ENCODE results near the gene IRF4.

IRF4 gene

GRCh38 chr6:410555-411395 lies 19.2 kb downstream of the IRF4 start:
- DNase-seq (ENCODE audit: low read depth, low spot score) = no peak
- Histone ChIP-seq H3K4me1 (ENCODE audit: insufficient read depth, insufficient read length) (no peaks in the 10 kb centered on the region), H3K4me3 (ENCODE audit: insufficient read length, low read depth) (no peak overlapping the region), H3K9ac (ENCODE audit: insufficient read length, low read depth) (no peak overlapping the region), H3K27me3 (ENCODE audit: insufficient read depth, insufficient read length) (no peaks in the 10 kb centered on the region), H3K9me3 (ENCODE audit: insufficient read depth, low read length) (peaks cover 9% of the 10 kb centered on the region; the same call in 1 of the 2 replicates), H3K36me3 (ENCODE audit: insufficient read depth, insufficient read length, low read length) (peaks cover 31% of the 10 kb centered on the region)
- TF ChIP-seq ZNF274 (IDR thresholded peaks at IDR 0.05; ENCODE audit: low read depth, low read length) (no peak), YY1 (IDR thresholded peaks at IDR 0.05; ENCODE audit: insufficient read depth, insufficient read length) (no peak), SUZ12 (IDR thresholded peaks at IDR 0.05; ENCODE audit: extremely low read depth, insufficient read depth, insufficient read length) (no peak)

DNA sequence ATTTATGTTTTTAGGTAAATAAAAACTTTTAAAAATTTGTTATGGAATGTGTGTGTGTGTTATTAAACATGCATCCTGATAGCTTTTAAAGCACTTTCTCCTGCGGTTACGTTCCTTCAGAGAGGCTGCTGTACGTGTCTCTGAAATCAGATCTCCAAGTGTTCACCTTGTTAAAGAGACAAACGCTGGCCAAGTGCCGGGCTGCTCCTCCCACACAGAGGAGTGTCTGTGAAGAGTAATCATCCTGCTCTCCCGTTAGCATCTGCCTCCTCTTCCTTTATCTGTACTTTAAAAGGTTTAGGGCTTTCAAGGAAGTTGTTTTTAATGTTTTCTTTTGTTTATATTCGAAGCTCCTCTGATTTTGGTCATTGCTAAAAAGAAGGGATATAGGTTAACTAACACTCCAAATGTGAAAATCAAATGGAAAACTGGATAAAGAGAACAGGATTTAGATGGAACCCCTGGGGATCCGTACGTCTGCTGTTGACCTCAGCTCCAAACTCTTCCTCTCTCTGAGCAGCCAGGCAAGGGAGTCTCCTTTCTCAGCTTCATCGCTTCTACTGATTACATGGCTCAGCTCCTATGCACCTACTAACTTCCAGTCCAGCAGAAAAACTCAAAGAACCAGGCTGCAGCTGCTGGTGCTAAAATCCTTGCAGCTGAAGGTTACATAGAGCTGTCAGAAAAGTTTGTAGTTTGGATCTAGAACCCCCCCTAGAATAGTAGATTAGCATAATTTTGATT lies 20.0 kb downstream of the IRF4 start:
- H3K4me3 ChIP-seq (ENCODE audit: insufficient read length, low read depth) = no peak overlapping the region
- H3K4me1 ChIP-seq (ENCODE audit: insufficient read depth, insufficient read length) = no peaks in the 10 kb centered on the region
- H3K27me3 ChIP-seq (ENCODE audit: insufficient read depth, insufficient read length) = no peaks in the 10 kb centered on the region
- H3K9me3 ChIP-seq (ENCODE audit: insufficient read depth, low read length) = peaks cover 9% of the 10 kb centered on the region; the same call in 1 of the 2 replicates
- no peak for TF ChIP-seq YY1 (IDR thresholded peaks at IDR 0.05; ENCODE audit: insufficient read depth, insufficient read length)
- TF ChIP-seq SUZ12 (IDR thresholded peaks at IDR 0.05; ENCODE audit: extremely low read depth, insufficient read depth, insufficient read length) = no peak
- no peak for TF ChIP-seq ZNF274 (IDR thresholded peaks at IDR 0.05; ENCODE audit: low read depth, low read length)
- no peak for DNase-seq (ENCODE audit: low read depth, low spot score)
- peaks cover 31% of the 10 kb centered on the region for H3K36me3 ChIP-seq (ENCODE audit: insufficient read depth, insufficient read length, low read length)
- H3K9ac ChIP-seq (ENCODE audit: insufficient read length, low read depth) = no peak overlapping the region

- TF ChIP-seq SUZ12 (IDR thresholded peaks at IDR 0.05; ENCODE audit: extremely low read depth, insufficient read depth, insufficient read length) = no peak
- Histone ChIP-seq H3K4me1 (ENCODE audit: insufficient read depth, insufficient read length) (no peaks in the 10 kb centered on the region), H3K4me3 (ENCODE audit: insufficient read length, low read depth) (no peak overlapping the region), H3K9ac (ENCODE audit: insufficient read length, low read depth) (no peak overlapping the region), H3K9me3 (ENCODE audit: insufficient read depth, low read length) (peaks cover 9% of the 10 kb centered on the region; the same call in 1 of the 2 replicates), H3K27me3 (ENCODE audit: insufficient read depth, insufficient read length) (no peaks in the 10 kb centered on the region), H3K36me3 (ENCODE audit: insufficient read depth, insufficient read length, low read length) (peaks cover 29% of the 10 kb centered on the region)
- no peak for DNase-seq (ENCODE audit: low read depth, low spot score)
These were observed 20.8 kb downstream of the IRF4 start for GRCh38 chr6:412146-412886.

GRCh38 chr6:414447-414846 lies 22.9 kb downstream of the IRF4 start:
- peaks cover 9% of the 10 kb centered on the region; the same call in 1 of the 2 replicates for H3K9me3 ChIP-seq (ENCODE audit: insufficient read depth, low read length)
- H3K9ac ChIP-seq (ENCODE audit: insufficient read length, low read depth) = no peak overlapping the region
- TF ChIP-seq ZNF274 (IDR thresholded peaks at IDR 0.05; ENCODE audit: low read depth, low read length) (no peak), YY1 (IDR thresholded peaks at IDR 0.05; ENCODE audit: insufficient read depth, insufficient read length) (no peak), SUZ12 (IDR thresholded peaks at IDR 0.05; ENCODE audit: extremely low read depth, insufficient read depth, insufficient read length) (no peak)
- H3K27me3 ChIP-seq (ENCODE audit: insufficient read depth, insufficient read length) = no peaks in the 10 kb centered on the region
- H3K36me3 ChIP-seq (ENCODE audit: insufficient read depth, insufficient read length, low read length) = peaks cover 12% of the 10 kb centered on the region
- DNase-seq (ENCODE audit: low read depth, low spot score) = no peak
- H3K4me1 ChIP-seq (ENCODE audit: insufficient read depth, insufficient read length) = no peaks in the 10 kb centered on the region
- H3K4me3 ChIP-seq (ENCODE audit: insufficient read length, low read depth) = no peak overlapping the region

DNA sequence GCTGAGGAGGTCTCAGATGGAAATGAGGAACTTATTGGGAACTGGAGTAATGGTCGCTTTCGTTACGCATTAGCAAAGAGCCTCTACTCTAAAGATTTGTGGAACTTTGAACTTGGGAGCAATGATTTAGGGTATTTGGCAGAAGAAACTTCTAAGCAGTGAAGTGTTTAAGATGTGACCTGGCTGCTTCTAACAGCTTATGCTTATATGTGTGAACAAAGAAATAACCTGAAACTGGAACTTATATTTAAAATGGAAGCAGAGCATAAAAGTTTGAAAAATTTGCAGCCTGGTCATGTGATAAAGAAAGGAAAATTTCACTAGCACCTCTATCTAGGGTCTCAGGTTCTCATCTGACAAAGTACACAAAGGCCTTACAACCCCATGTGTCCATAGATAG lies 23.5 kb downstream of the IRF4 start:
- Histone ChIP-seq H3K36me3 (ENCODE audit: insufficient read depth, insufficient read length, low read length) (peaks cover 7% of the 10 kb centered on the region), H3K9me3 (ENCODE audit: insufficient read depth, low read length) (peaks cover 9% of the 10 kb centered on the region; the same call in 1 of the 2 replicates), H3K4me1 (ENCODE audit: insufficient read depth, insufficient read length) (no peaks in the 10 kb centered on the region), H3K27me3 (ENCODE audit: insufficient read depth, insufficient read length) (no peaks in the 10 kb centered on the region), H3K9ac (ENCODE audit: insufficient read length, low read depth) (no peak overlapping the region), H3K4me3 (ENCODE audit: insufficient read length, low read depth) (no peak overlapping the region)
- DNase-seq (ENCODE audit: low read depth, low spot score) = no peak
- no peak for TF ChIP-seq SUZ12 (IDR thresholded peaks at IDR 0.05; ENCODE audit: extremely low read depth, insufficient read depth, insufficient read length)

- TF ChIP-seq YY1 (IDR thresholded peaks at IDR 0.05; ENCODE audit: insufficient read depth, insufficient read length) = no peak
- no peak for TF ChIP-seq ZNF274 (IDR thresholded peaks at IDR 0.05; ENCODE audit: low read depth, low read length)
- no peak for TF ChIP-seq SUZ12 (IDR thresholded peaks at IDR 0.05; ENCODE audit: extremely low read depth, insufficient read depth, insufficient read length)
- no peak for DNase-seq (ENCODE audit: low read depth, low spot score)
These were observed 29.7 kb downstream of the IRF4 start for GRCh38 chr6:421211-421610.

More at GRCh38 chr6:421211-421610, 29.7 kb downstream of the IRF4 start:
- no peak overlapping the region for H3K4me3 ChIP-seq (ENCODE audit: insufficient read length, low read depth)
- H3K36me3 ChIP-seq (ENCODE audit: insufficient read depth, insufficient read length, low read length) = no peaks in the 10 kb centered on the region
- H3K9me3 ChIP-seq (ENCODE audit: insufficient read depth, low read length) = peaks cover 4% of the 10 kb centered on the region; the same call in 1 of the 2 replicates
- no peaks in the 10 kb centered on the region for H3K4me1 ChIP-seq (ENCODE audit: insufficient read depth, insufficient read length)
- H3K9ac ChIP-seq (ENCODE audit: insufficient read length, low read depth) = no peak overlapping the region
- H3K27me3 ChIP-seq (ENCODE audit: insufficient read depth, insufficient read length) = no peaks in the 10 kb centered on the region
